ENCODE data around the gene MIA2. TPM values are rescaled to one million over a fixed set of nuclear protein-coding genes. Genes with fewer than 3 reads are reported as not detected.

Gene MIA2
- total and polyA plus RNA-seq, 2 experiments from 2014 or later: 9.5 to 10.9 TPM

DNA sequence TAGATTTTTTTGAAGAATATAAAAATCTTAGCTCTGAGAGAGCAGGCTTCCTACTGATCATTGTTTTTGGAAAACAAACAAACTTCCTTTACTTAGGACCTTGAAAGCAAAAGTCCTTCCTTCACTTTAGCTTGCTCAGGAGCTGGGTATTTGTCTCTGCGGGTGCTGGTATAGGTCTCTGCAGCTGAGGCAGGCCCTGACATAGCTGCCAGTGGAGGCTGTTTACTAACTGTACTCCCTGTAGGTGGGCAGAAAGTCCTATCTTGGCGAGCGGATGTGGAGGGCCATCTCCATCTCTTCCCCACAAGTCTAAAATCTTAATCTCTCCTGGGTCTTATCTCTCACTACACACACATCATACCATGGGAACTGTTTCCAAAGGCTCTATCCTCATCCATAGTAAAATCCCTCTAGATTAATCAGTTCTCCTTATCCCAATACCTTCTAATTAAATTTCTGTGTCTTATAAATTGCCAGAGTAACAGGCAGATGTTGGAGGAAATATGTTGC lies 4.1 kb upstream of the MIA2 start:
- Histone ChIP-seq H3F3A (replicated peaks; ENCODE audit: low read depth) (no peaks in the 10 kb centered on the region), H3K4me1 (ENCODE audit: insufficient read depth) (no peaks in the 10 kb centered on the region), H4K20me1 (replicated peaks; ENCODE audit: insufficient read depth) (no peaks in the 10 kb centered on the region), H3K79me2 (replicated peaks; ENCODE audit: insufficient read depth) (no peaks in the 10 kb centered on the region), H3K4me2 (no peak overlapping the region), H3K27me3 (ENCODE audit: insufficient read depth) (no peaks in the 10 kb centered on the region), H3K9me2 (ENCODE audit: insufficient read depth) (no peaks in the 10 kb centered on the region), H3K36me3 (ENCODE audit: insufficient read depth) (no peaks in the 10 kb centered on the region), H3K4me3 (no peak overlapping the region), H3K27ac (ENCODE audit: low read depth) (no peak overlapping the region), H2AFZ (peak overlapping the region; percentile 57; the same call in 1 of the 2 replicates)
- ATAC-seq (no peak), DNase-seq (ENCODE audit: low spot score) (no peak)
- H3K9me3 Mint-ChIP-seq: no peaks in the 10 kb centered on the region; the same call in 2 of the 3 replicates
- no peaks in the 10 kb centered on the region for H3K27me3 Mint-ChIP-seq (ENCODE audit: insufficient read depth, low read depth, poor library complexity)
- no peaks in the 10 kb centered on the region for H3K36me3 Mint-ChIP-seq (ENCODE audit: low read depth)
- no peaks in the 10 kb centered on the region; the same call in 2 of the 3 replicates for H3K4me1 Mint-ChIP-seq
- no peak overlapping the region for H3K4me3 Mint-ChIP-seq
- H3K27ac Mint-ChIP-seq: no peak overlapping the region
- TF ChIP-seq, protein P1, sequence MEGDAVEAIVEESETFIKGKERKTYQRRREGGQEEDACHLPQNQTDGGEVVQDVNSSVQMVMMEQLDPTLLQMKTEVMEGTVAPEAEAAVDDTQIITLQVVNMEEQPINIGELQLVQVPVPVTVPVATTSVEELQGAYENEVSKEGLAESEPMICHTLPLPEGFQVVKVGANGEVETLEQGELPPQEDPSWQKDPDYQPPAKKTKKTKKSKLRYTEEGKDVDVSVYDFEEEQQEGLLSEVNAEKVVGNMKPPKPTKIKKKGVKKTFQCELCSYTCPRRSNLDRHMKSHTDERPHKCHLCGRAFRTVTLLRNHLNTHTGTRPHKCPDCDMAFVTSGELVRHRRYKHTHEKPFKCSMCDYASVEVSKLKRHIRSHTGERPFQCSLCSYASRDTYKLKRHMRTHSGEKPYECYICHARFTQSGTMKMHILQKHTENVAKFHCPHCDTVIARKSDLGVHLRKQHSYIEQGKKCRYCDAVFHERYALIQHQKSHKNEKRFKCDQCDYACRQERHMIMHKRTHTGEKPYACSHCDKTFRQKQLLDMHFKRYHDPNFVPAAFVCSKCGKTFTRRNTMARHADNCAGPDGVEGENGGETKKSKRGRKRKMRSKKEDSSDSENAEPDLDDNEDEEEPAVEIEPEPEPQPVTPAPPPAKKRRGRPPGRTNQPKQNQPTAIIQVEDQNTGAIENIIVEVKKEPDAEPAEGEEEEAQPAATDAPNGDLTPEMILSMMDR (conservative IDR thresholded peaks at IDR 0.05; ENCODE audit: low read depth in 2 of 2): no peak
- TF ChIP-seq, protein P2, sequence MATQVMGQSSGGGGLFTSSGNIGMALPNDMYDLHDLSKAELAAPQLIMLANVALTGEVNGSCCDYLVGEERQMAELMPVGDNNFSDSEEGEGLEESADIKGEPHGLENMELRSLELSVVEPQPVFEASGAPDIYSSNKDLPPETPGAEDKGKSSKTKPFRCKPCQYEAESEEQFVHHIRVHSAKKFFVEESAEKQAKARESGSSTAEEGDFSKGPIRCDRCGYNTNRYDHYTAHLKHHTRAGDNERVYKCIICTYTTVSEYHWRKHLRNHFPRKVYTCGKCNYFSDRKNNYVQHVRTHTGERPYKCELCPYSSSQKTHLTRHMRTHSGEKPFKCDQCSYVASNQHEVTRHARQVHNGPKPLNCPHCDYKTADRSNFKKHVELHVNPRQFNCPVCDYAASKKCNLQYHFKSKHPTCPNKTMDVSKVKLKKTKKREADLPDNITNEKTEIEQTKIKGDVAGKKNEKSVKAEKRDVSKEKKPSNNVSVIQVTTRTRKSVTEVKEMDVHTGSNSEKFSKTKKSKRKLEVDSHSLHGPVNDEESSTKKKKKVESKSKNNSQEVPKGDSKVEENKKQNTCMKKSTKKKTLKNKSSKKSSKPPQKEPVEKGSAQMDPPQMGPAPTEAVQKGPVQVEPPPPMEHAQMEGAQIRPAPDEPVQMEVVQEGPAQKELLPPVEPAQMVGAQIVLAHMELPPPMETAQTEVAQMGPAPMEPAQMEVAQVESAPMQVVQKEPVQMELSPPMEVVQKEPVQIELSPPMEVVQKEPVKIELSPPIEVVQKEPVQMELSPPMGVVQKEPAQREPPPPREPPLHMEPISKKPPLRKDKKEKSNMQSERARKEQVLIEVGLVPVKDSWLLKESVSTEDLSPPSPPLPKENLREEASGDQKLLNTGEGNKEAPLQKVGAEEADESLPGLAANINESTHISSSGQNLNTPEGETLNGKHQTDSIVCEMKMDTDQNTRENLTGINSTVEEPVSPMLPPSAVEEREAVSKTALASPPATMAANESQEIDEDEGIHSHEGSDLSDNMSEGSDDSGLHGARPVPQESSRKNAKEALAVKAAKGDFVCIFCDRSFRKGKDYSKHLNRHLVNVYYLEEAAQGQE (IDR thresholded peaks at IDR 0.05; ENCODE audit: unreplicated experiment): no peak
- no peak for TF ChIP-seq NANOG (IDR thresholded peaks at IDR 0.05; ENCODE audit: borderline replicate concordance)
- no peak for TF ChIP-seq EZH2 (IDR thresholded peaks at IDR 0.05; ENCODE audit: low read depth, unreplicated experiment)

DNA sequence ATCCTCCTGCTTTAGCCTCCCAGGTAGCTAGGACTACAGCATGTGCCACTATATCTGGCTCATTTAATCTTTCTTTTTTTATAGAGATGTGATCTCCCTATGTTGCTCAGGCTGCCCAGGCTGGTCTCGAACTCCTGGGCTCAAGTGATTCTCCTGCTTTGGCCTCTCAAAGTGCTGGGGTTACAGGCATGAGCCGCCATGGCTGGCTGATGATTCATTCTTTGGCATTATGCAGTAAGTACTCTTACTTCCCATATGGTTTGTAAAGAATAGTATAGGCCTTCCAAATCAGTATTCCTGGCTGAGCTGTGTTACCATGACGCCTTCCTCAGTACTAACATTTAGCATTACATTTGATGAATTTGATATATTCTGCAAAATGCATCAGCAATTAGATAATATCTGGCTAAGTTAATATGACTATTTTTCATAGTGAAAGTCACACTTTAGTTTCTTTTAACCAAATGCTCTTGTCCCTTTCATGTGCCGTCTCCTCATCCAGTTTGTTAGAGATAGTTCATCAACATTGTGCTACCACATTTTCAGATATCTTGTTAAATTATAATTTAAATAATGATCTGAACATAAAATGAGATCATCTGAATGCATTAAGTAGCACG lies 3.2 kb upstream of the MIA2 start:
- H3K27me3 Mint-ChIP-seq (ENCODE audit: insufficient read depth, low read depth, poor library complexity): no peaks in the 10 kb centered on the region
- TF ChIP-seq ZNF331 (CRISPR knock-in tag; IDR thresholded peaks at IDR 0.05; ENCODE audit: low read depth) (no peak), STAT1 (IDR thresholded peaks at IDR 0.05; ENCODE audit: unreplicated experiment) (no peak), EZH2phosphoT487 (IDR thresholded peaks at IDR 0.05; ENCODE audit: unreplicated experiment) (no peak), ZNF114 (CRISPR knock-in tag; IDR thresholded peaks at IDR 0.05) (no peak), EZH2 (IDR thresholded peaks at IDR 0.05; ENCODE audit: low read depth, unreplicated experiment) (no peak), ETS1 (IDR thresholded peaks at IDR 0.05) (no peak), POLR2AphosphoS5 (IDR thresholded peaks at IDR 0.05; ENCODE audit: low read depth) (no peak)
- TF ChIP-seq, protein P1 (conservative IDR thresholded peaks at IDR 0.05; ENCODE audit: low read depth in 2 of 2): no peak

More for the DNA sequence above, 3.2 kb upstream of the MIA2 start:
- no peaks in the 10 kb centered on the region for H3K9me2 ChIP-seq (ENCODE audit: insufficient read depth)
- no peak overlapping the region for H3K4me3 ChIP-seq
- Mint-ChIP-seq H3K36me3 (ENCODE audit: low read depth) (no peaks in the 10 kb centered on the region), H3K9me3 (no peaks in the 10 kb centered on the region; the same call in 2 of the 3 replicates), H3K4me1 (no peaks in the 10 kb centered on the region; the same call in 2 of the 3 replicates), H3K27ac (no peak overlapping the region), H3K4me3 (no peak overlapping the region)
- no peak overlapping the region for H3K27ac ChIP-seq (ENCODE audit: low read depth)
- no peaks in the 10 kb centered on the region for H3K79me2 ChIP-seq (replicated peaks; ENCODE audit: insufficient read depth)
- no peaks in the 10 kb centered on the region for H3K4me1 ChIP-seq (ENCODE audit: insufficient read depth)
- no peak overlapping the region for H2AFZ ChIP-seq
- no peaks in the 10 kb centered on the region for H3F3A ChIP-seq (replicated peaks; ENCODE audit: low read depth)
- DNase-seq (ENCODE audit: low spot score) (no peak), ATAC-seq (no peak)
- no peaks in the 10 kb centered on the region for H4K20me1 ChIP-seq (replicated peaks; ENCODE audit: insufficient read depth)
- H3K4me2 ChIP-seq: no peak overlapping the region
- no peaks in the 10 kb centered on the region for H3K27me3 ChIP-seq (ENCODE audit: insufficient read depth)
- H3K36me3 ChIP-seq (ENCODE audit: insufficient read depth): no peaks in the 10 kb centered on the region
